GM18873 (cell line): ENCODE measurements around the gene FGFR2.

ENCODE experiments used
- ATAC-seq: cut with Tn5 transposase; IDR thresholded peaks from one replicate; pipeline ENCODE4 v1.9.1; 2021; ENCODE audit warnings: mild to moderate bottlenecking, moderate library complexity, moderate number of reproducible peaks; ENCODE audit not compliant: unreplicated experiment, low FRiP score

FGFR2 gene

DNA sequence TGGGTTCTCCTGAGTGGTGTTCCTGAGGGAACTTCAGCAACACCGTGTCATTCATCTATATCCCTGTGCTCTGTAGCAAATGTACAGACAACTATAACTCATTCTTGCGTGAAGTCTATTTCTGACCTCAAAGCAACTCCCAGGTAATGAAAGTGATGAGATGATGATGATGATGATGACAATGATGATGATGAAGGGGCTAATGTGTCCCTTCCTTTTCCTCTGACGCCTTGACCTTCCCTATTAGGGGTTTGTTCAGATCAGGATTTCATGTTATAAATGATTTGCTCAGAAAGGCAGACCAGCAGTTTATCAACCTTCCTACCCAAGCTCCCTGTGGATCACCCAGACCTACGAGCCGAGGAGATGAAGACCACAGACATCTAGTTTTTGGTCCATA, 136.9 kb downstream of the FGFR2 start:
- ATAC-seq: no peak

GRCh38 chr10:121460733-121461132, 137.5 kb downstream of the FGFR2 start:
- no peak for ATAC-seq

GRCh38 chr10:121459622-121460453, 138.4 kb downstream of the FGFR2 start:
- no peak for ATAC-seq

GRCh38 chr10:121459279-121459621, 139.0 kb downstream of the FGFR2 start:
- no peak for ATAC-seq

DNA sequence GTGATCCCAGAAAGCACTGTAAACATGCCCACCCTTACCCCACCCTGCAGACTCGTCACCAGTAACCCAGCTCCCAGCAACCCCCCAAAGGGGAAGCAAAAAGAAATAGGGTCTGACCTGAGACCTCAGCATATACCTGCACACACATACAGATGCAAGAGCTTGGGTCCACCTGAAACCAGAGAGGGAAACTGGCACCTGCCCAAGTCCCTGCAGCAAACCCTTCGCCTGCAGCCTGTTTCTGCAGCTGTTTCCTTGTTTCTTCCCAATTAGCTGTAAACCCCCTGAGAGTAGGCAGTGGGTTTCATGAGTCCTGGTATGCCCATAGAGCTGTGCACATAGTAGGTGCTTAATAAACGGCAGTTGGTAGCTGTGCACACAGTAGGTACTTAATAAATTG, 140.5 kb downstream of the FGFR2 start:
- no peak for ATAC-seq

DNA sequence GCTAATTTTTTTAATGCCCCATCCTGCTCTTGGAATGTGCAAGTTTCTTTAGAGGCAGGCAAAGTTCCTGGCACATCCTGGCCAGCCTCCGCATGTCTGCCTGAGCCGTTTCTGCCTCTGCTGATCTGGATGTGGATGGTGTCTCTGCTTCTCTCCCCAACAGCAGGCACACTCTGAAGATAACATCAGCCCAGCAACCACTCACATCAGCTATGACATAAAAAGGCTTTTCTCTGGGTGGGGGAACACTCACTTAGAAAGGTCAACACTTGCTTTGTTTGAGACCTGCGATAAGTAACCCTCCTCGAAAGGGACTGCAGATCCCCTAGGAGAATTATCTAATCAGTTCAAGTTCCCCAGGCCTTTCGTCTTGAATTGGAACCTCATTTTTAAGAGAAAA, 142.9 kb downstream of the FGFR2 start:
- no peak for ATAC-seq

- no peak for ATAC-seq
Observed at GRCh38 chr10:121454781-121455180, 143.5 kb downstream of the FGFR2 start.

DNA sequence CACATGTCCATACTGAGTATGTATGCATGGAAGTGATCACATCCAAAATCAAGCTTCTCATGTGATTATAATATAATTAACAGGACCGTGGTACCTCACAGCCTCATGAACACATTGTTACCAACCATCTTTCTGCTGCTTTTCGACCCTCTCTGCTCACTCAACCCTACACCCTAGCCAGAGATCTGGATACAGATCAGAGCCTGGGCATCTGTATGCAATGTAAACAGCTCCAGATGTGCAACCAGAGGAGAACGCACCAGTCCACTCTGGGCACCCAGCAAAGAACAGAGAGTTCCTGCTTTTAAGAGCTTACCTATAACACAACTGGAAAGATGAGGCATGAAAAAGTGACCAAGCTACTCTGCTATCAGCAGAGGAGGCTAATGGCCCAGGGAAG, 145.1 kb downstream of the FGFR2 start:
- no peak for ATAC-seq

DNA sequence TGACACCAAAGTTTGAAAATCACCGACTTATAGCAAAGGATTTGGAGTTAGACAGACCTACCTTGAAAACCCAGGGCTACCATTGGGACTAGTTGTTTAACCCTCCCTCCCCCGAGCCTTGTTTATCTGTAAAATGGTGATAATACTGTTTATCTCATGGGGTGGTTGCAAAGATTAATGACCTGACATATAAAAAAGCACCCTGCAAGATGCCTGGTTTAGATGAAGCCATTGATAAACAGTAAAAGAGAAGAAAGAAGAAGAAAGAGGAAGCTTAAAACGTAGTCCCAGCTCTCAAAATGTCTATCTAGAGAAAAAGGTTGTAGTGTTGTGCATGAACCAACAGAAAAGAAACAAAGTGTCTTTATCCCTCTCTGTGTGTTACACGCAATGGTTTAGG, 145.7 kb downstream of the FGFR2 start:
- ATAC-seq: no peak

- ATAC-seq: no peak
Observed at GRCh38 chr10:121450247-121450646, 148.0 kb downstream of the FGFR2 start.

DNA sequence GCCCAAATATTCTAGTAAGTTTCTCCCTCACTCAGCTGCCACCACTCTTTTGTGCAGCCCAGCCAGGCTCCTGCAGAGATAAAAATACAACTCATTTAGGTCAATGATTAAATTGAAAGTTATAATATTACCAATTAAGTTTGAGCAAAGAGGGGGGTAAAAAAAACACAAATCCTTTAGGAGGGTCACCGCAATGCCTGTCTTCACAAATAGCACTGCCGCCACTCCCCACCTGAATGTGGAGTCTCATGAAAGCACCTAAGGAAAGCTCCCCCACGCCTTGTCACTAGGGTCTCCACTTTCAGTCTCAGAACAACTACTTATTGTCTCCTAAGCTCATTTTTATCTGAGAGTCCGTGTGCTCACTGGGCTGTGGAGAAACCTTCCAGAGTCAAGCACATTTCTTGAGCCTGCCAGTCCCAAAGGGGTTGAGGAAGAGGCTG, 148.7 kb downstream of the FGFR2 start:
- peak; percentile 22 for ATAC-seq

DNA sequence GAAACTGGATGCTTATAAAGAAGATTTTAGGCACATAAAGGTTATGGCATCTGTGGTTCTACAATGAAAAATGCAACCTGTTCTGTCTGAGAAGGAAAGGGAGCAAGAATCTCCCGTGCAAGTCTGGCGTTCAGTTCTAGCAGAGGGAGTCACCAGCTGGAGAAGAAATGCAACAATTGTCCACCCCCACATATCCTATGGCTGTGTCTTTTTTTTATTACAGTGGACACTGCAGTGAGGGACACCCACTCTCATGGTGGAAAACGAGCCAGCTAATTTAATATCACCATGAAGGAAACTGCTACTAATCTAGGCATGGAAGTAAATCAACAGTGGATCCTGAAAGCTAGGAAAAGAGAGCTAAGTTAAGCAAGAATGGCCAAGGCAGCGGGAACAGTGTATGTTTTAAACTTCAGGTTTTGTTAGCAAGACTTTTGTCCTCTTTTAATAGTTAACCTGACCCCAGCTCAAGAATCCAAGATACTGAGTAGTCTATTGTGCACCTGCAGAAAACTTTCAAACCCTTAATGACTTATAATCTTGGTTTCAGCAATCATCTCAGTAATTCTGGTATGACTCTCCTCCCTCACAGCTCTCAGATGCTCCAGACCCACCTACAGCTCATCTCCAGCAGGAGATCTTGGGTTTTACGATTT, 149.3 kb downstream of the FGFR2 start:
- peak; percentile 100 for ATAC-seq

DNA sequence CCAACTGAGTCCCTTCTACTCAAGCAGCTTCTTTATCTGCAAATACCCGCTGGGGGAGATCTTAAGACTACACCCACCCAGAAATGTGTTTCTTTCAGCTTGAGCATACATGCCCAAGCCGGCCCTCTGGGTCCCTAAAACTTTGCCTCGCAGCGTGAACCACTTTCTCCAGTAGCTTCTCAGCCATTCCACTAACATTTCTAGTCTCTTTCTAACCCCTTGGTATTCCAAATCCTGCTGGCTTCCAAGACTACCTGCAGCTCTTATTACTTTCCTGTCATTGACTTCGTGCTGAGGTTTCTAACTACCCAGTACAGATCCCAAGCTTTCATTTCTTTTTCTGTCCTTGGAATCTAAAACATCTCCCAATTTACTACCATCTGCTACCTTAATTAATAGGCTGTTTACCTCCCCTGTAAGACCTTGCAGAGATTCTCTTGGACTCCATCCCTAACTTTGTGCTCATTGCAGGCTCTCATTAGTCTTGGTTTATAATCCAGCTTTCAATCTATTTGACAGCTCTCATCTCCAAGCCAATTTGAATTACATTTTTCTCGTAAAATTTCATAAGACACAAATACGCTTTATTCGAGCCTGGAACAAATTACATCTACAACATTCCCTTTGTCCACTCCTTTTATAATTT, 153.6 kb downstream of the FGFR2 start:
- no peak for ATAC-seq

GRCh38 chr10:121442086-121442935, 155.9 kb downstream of the FGFR2 start:
- no peak for ATAC-seq

DNA sequence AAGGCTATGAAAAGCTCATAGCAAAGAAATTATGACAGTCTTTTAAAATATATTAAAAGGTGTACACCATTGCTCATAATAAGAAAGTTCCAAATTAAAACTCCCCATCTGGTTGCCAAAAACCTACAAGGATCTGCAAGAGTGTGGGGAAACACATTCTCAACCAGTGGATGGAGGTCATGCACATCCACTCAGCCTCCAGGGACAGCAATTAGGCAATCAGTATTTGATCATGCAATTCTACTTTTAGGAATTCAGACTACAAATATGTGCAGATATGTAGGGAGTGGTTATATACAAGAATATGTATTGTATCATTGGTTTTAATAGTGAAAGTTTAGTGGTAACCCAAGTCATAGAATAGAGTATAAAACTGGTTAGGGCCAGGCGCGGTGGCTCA, 157.8 kb downstream of the FGFR2 start:
- no peak for ATAC-seq

DNA sequence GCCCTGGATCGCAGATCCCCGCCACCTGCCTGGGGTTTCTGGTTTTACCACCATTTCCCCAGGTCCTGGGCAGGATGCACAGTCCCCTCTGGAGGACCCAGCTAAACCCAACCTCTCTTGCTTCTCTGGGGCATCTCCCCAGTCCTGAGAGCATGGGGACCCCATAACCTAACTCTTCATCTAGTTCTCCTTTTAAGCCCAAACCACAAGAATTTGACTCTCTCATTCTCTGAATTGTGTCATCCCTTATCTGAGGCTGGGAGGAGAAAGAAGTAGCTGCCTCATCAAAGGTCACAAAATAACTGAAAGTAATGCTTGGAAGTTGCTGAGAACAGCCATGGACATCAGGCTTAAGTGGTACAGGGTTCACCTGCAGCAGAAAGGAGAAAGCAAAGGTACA, 159.9 kb downstream of the FGFR2 start:
- ATAC-seq: no peak

GRCh38 chr10:121437596-121437995, 160.6 kb downstream of the FGFR2 start:
- ATAC-seq: no peak

GRCh38 chr10:121436630-121437341, 161.5 kb downstream of the FGFR2 start:
- no peak for ATAC-seq

DNA sequence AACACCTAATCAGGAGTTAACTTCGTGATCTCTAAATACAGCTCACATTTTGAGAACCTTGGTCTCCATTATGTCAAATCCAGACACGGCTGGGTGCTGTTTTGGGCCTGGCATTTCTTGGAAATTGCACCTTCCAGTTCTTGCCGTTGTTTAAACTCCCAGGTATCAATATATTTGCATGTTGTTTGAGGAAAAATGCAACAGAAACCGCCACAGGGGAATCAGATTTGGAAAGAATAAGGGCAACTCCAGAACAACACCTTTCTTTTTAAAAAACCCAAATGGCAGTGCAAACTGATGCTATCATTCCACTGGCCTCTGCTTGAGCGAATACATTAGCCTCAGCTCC, 162.0 kb downstream of the FGFR2 start:
- no peak for ATAC-seq
